GM12875 (cell line): ENCODE data around the gene MYH15.

Source experiments
- H3K4me3 ChIP-seq: one replicate; pipeline ENCODE4 v1.5.1; 2011; ENCODE audit warnings: low read depth, low read length, control low read depth
- CTCF ChIP-seq: IDR thresholded peaks from 2 replicates; pipeline ENCODE4 v1.5.1; 2011; ENCODE audit warnings: low read depth, mild to moderate bottlenecking, control low read depth, inconsistent platforms, low read length, moderate library complexity, borderline replicate concordance; ENCODE audit not compliant: insufficient read depth

MYH15 gene

GRCh38 chr3:108462899-108463298, 47.5 kb downstream of the MYH15 start:
- no peak for TF ChIP-seq CTCF

GRCh38 chr3:108461661-108462111, 48.7 kb downstream of the MYH15 start:
- H3K4me3 ChIP-seq, result no peak overlapping the region
- no peak for TF ChIP-seq CTCF

More at GRCh38 chr3:108462899-108463298, 47.5 kb downstream of the MYH15 start:
- no peak overlapping the region for H3K4me3 ChIP-seq

GRCh38 chr3:108459225-108459624, 51.2 kb downstream of the MYH15 start:
- no peak overlapping the region for H3K4me3 ChIP-seq
- TF ChIP-seq CTCF, result no peak

- no peak for TF ChIP-seq CTCF
- H3K4me3 ChIP-seq, result no peak overlapping the region
These were observed 55.1 kb downstream of the MYH15 start for GRCh38 chr3:108455212-108455705.

- TF ChIP-seq CTCF, result no peak
These were observed 56.8 kb downstream of the MYH15 start for GRCh38 chr3:108453565-108453964.

GRCh38 chr3:108450444-108450843, 60.0 kb downstream of the MYH15 start:
- no peak for TF ChIP-seq CTCF
- H3K4me3 ChIP-seq, result no peak overlapping the region

More at GRCh38 chr3:108453565-108453964, 56.8 kb downstream of the MYH15 start:
- H3K4me3 ChIP-seq, result no peak overlapping the region

GRCh38 chr3:108448593-108448992, 61.8 kb downstream of the MYH15 start:
- no peak for TF ChIP-seq CTCF
- H3K4me3 ChIP-seq, result no peak overlapping the region
